GM18867 (cell line): Measurements from ENCODE around the gene ZBTB24.

Experiments
- ATAC-seq: cut with Tn5 transposase; IDR thresholded peaks from one replicate; pipeline ENCODE4 v1.9.1; 2021; ENCODE audit warnings: mild to moderate bottlenecking, moderate library complexity; ENCODE audit not compliant: unreplicated experiment

The ZBTB24 gene

GRCh38 chr6:109482905-109483734 is at the start of gene ZBTB24:
ZBTB24 (minus strand) TSS chr6:109483219; CDS start chr6:109482026, 1,193 bp downstream.
- peak; percentile 87 for ATAC-seq

GRCh38 chr6:109531446-109531845 is 48.4 kb upstream of the ZBTB24 start:
- no peak for ATAC-seq

GRCh38 chr6:109527989-109528388 is 45.0 kb upstream of the ZBTB24 start:
- ATAC-seq, result no peak

DNA sequence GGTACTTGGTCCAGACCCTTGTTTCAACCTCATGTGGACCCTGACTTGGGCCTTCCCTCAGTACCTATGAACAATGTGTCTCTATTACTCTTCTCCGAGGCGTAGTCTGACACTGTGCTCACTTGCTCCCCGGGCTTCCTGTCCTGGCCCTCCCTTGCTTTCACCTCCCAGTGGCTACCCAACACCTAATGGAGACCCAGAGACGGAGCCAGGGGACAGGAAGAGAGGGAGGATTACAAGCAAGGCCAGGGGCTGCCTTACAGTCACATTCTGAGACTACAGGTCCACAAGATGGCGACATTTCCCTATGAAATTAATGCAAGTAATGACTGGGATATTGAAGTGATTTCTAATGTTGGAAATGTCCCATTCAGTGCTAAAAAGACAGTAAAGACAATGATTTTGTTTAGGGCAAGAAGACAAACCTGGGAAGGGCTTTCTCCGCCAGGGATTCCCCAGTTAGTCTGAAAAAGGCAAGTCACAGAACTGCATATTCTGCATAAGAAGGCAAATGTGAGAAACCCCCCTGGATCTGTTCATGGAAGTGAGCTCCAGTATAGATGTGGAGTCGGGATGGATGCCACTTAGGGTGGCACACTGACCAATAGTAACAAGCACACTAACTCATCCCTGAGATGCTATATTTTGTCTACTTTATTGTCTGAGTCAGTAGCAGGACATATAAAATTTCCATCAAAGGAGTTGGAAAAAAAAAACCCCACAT is 44.0 kb upstream of the ZBTB24 start:
- peak; percentile 68 for ATAC-seq

- no peak for ATAC-seq
Measured at GRCh38 chr6:109524129-109524528, 41.1 kb upstream of the ZBTB24 start.

GRCh38 chr6:109523478-109523877 is 40.5 kb upstream of the ZBTB24 start:
- no peak for ATAC-seq

DNA sequence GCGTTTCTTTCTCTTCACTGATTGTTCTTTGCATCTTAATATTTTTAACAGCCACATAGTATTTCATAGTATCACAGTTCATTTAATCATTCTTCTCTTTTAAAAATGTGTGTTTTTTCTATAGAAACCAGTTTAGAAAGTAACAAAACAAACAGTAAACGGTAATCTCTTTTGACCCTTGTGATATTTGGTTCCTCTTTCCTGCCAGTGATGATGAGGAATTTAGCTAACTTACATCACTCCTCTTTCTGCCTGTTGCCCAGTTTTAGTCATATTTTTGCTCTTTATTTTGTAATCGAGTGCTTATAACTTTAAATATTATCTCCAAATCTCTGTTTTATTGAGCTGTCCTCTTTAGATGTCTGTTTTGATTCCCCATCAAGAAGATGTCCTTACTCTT is 38.1 kb upstream of the ZBTB24 start:
- no peak for ATAC-seq

GRCh38 chr6:109519647-109520046 is 36.6 kb upstream of the ZBTB24 start:
- ATAC-seq, result peak; percentile 44

GRCh38 chr6:109516929-109517328 is 33.9 kb upstream of the ZBTB24 start:
- no peak for ATAC-seq

DNA sequence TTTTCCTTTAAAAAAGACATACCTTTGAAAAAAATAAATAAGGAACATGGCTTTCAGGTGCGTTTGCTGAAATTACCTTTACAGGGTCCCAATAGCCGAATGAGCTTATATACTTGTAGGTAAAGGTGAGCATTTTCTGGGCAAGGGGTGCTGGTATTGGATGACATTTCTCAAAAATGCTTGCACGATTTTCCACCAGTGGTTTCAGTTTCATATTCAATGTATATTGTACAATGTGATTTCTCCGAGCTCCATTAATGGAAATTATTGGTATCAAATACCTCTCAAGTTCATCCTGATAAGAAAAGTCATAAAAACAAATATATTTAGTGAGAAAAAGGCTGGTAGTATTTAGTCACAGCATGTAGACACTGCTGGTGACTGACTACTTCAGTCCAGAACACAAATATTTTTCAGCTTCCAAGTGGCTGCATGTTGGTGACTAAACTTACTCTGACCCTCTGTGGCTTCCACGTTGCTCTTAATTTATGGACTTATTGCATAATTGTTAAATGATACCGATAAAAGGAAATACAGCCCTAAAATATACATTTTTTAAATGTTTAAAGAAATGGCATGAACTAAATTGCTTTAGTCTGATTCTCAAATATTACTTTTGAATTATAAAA is 32.9 kb upstream of the ZBTB24 start:
- no peak for ATAC-seq

DNA sequence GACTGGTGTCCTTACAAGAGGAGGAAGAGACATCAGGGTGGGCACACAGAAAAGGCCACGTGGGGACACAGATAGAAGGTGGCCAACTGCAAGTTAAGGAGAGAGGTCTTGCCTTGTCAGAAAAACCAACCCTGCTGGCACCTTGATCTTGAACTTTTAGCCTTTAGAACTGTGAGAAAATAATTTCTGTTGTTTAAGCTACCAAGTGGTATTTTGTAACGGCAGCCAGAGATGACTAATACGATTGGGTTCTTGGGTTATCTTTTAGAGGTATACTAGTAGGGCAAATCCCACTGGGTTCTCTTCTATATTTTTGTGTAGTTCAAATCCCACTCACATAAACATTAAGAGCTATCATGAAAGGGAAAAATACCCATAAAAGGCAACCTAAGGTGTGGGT is 31.9 kb upstream of the ZBTB24 start:
- no peak for ATAC-seq

DNA sequence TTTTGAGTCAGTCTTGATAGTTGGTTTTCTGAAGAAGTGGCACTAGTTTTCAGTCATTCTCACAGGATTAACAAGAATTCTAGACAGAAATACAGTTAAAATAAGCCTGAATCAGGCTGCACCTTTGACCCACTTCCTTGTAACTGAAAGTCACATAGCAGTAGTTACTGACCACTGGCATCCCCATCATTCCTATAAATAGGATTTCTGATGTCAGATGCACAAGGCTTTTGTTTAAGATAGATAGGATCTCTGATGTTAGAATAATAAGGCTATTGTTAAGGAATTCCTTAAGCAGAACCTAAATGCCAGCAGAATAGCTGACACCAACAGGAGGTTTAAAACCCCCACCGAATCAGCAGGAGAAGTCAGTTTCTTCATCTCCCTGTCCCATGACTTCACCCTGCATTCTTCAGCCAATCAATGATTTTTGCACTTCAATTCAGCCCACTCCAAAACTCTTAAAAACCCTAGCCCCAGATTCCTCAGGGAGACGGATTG is 30.6 kb upstream of the ZBTB24 start:
- no peak for ATAC-seq

DNA sequence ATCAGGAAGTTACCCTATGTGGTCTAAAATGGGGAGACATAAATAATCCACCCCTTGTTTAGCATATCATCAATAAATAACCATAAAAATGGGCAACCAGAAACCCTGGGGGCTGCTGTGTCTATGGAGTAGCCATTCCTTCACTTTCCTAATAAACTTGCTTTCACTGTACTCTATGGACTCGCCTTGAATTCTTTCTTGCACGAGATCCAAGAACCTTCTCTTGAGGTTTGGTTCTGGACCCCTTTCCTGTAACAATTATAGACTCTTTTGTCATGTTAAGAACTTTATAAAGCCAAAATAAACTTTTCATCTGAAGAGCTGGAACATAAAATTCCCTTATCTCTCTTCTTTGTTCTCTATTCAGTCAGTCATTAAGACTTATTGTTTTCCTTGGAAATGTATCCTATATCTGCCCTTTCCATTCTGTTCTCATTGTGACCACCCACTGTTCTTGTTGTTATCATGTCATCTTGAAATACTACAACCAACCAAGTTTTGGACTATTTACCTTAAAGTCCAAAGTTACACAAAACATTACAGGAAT is 29.3 kb upstream of the ZBTB24 start:
- ATAC-seq, result no peak

GRCh38 chr6:109511832-109512231 is 28.8 kb upstream of the ZBTB24 start:
- no peak for ATAC-seq

DNA sequence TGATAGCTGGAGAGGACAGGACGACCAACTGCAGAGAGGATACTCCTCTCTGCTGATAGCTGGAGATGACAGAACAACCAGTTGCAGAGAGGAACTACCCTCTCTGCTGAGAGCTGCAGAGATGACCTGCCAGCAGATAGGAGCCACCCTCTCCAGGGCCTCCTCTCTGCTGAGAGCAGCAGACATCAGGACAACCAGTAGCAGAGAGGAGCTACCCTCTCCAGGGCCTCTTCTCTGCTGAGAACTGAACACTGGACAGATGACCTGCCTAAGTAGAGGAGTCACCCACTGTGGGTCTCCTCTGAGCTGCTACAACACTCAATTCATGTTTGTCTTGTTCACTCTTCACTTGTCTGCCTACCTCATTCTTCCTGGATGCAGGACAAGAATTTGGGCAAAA is 27.3 kb upstream of the ZBTB24 start:
- no peak for ATAC-seq

DNA sequence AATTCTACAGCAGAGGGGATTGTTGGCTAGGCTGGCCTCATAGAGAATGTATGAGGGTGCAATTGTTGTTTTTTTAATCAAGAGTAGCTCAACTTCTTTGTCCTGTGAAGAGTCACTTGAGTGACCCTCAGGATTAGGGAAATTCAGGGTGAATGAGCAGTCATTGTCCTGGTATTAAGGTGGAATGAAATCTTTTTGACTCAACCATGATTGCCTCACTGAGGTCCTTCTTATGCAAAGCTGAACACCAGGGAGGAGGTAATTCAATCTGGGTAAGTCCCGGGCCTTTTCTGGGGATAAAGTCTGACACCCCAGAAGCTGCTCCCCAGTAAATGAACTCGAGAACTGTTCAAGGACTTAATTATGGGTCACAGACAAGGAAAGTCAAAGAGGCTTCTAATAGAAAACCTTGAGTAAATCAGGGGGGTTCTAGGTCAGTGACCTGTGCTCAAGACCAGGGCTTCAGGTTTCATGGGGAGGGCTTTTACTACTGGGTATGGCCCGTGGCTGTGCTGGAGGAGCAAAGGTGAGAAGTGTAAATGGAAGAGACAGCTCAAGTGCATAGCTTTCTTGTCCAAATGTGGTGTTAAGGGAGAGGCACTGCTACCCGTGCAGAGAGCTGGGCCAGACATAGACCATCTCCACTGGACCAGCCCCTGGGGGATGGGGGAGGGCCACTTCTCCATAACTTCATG is 25.3 kb upstream of the ZBTB24 start:
- no peak for ATAC-seq

DNA sequence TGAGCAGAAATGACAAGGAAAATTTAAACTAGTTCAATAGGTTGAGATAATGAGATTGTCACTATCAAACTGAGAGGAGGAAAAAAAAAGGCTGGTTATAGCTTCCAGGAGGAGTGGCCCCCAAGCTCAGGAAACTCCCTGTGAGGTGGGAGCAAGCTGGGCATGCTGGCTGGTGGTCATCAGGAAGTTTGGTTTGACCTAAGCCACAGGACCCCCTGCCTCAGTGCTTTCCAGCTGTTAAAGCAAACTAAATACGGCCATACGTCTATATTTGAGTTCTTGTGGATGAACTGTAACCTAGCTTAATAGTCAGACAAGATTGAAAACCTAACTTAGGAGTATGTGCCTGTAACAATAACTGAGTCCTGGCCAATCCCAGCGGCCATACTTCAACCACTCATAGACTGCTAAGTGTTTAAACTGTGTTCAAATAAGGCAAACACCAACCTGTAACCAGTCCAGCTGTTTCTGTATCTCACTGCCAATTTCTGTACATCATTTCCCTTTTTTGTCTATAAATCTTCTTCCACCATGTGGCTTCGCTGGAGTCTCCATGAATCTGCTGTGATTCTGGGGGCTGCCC is 24.6 kb upstream of the ZBTB24 start:
- no peak for ATAC-seq

DNA sequence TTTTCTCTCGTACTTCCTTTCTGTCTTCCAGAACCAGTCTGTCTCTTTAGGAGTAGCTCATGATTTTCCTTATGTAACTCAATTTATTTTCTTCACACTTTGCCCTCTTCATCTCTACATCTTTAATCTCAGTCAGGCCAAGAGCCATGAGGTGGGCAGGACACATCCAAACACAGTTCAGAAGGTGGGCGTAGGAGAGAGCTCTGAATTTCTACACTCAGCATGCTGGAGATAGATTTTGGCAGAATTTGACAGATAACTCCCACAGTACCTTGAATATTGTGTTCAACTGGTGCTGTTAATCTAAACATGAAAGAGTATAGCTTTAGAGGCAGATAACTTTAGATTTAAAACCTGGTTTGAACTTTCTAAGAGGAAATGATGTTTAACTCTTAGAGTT is 23.8 kb upstream of the ZBTB24 start:
- no peak for ATAC-seq

DNA sequence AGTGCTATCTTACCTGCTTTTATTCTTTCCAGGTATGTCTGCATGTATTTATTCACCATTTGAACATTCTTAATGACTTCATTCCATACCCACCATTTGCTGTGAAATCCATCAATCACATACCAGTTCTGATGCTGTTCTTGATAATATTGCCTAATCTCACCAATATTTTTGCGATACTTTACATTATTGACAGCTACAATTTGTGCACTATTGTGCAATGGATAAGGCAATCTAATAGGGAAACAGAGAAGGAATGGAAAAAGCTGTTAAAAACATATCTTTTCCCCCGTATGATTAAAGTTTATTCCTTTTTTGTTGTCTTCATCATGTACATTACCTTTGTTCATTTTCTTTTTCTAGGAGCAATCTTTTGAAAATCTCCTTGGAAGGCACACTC is 23.3 kb upstream of the ZBTB24 start:
- no peak for ATAC-seq
